Bronchial epithelial cell (primary cell): ENCODE results near the gene OR7C2. TPM values are rescaled to one million over a fixed set of nuclear protein-coding genes. Genes with fewer than 3 reads are reported as not detected.
"Not testable (repeated sequence)": the region's sequence is repeated elsewhere in the genome, so short reads cannot be mapped to it uniquely, and the experiment has no call there.

Experiments
- DNase-seq: peaks from one replicate; pipeline ENCODE4 v3.0.0-alpha.2; 2010; ENCODE audit warnings: low read depth
- FAIRE-seq: peaks from 2 replicates; lab custom pipeline; 2011; peaks lifted over from hg19 to GRCh38; lab: Jason Lieb, UNC
- H3K27me3 ChIP-seq: 2 replicates; pipeline ENCODE4 v1.5.1; 2011; ENCODE audit warnings: low read length; ENCODE audit not compliant: control insufficient read depth, insufficient read depth
- H3K36me3 ChIP-seq: 2 replicates; pipeline ENCODE4 v1.5.1; 2011; ENCODE audit warnings: low read length; ENCODE audit not compliant: control insufficient read depth, insufficient read depth
- H3K4me3 ChIP-seq: 2 replicates; pipeline ENCODE4 v1.5.1; 2011; ENCODE audit warnings: mild to moderate bottlenecking, low read depth, low read length, control low read depth
- CTCF ChIP-seq: IDR thresholded peaks from 2 replicates; pipeline ENCODE4 v1.5.1; 2011; ENCODE audit warnings: mild to moderate bottlenecking, moderate library complexity, low read length, control low read depth, inconsistent platforms; ENCODE audit not compliant: insufficient read depth, severe bottlenecking
- total RNA-seq: library from RNA; depleted of rRNA; stranded (reverse); fragments of >200 nt; gene quantifications from 2 replicates; pipeline ENCODE4 v1.2.1, GENCODE V29; 2014

The OR7C2 gene
- total RNA-seq, 1 donor from 2014 or later, result not detected

DNA sequence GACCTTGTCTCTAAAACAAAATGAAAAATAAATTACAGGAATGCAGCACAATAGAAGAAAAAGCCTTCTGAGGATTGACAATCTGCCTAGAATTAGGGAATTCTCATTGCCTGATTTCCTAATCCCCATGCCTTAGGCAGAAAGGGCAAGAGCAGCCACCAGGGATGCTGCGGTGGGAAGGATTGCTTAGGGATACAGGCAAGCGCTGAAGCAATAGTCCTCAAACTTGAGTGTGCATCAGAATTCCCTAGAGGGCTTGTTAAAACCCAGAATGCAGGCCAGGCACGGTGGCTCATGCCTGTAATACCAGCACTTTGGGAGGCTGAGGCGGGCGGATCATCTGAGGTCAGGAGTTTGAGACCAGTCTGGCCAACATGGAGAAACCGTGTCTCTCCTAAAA lies 1.0 kb upstream of the OR7C2 start:
- TF ChIP-seq CTCF, result no peak
- H3K4me3 ChIP-seq, result no peak overlapping the region
- H3K36me3 ChIP-seq, result no peaks in the 10 kb centered on the region
- H3K27me3 ChIP-seq, result no peaks in the 10 kb centered on the region
- DNase-seq (no peak), FAIRE-seq (no peak)

DNA sequence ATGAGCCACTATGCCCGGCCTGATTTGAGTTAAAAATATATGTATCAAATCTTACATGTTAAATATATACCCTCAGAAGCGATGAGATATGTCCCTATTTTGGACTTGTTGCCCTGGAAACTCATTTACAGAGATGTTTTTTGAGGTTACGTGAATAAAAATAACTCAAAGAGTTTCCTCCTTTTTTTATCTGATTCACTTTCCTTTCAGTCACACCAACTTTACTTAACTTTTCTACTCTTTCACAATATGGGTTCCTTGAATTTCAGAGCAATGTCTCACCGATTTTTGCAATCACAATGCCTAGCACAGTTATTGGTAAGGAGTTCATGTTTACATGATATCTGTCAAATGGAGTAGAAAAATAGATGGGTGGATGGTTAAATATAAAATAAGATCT lies 2.3 kb downstream of the OR7C2 start:
- no peak for DNase-seq
- no peaks in the 10 kb centered on the region for H3K36me3 ChIP-seq
- no peak overlapping the region for H3K4me3 ChIP-seq
- no peak for FAIRE-seq
- no peak for TF ChIP-seq CTCF
- no peaks in the 10 kb centered on the region for H3K27me3 ChIP-seq

DNA sequence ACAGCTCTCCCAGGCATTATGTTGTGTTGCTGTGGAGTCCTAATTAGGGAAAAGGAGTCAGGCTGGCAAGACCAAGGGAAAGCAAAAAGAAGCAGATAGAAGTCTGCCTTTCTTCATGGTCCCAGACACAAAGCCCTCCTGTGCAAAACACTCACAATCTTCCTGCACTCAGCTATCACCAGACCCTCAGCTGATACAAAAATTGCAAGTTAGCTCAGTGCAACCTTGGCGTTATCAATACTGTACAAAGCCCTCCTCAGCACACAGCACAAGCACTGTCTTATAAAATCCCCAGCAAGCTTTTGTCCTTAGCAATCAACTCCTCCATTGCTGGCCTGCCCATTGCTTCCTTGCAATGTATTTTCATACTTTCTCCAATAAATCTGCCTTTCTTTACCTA lies 3.2 kb downstream of the OR7C2 start:
- DNase-seq, result no peak
- H3K4me3 ChIP-seq, result no peak overlapping the region
- no peaks in the 10 kb centered on the region for H3K27me3 ChIP-seq
- no peak for FAIRE-seq
- H3K36me3 ChIP-seq, result no peaks in the 10 kb centered on the region
- TF ChIP-seq CTCF, result no peak

DNA sequence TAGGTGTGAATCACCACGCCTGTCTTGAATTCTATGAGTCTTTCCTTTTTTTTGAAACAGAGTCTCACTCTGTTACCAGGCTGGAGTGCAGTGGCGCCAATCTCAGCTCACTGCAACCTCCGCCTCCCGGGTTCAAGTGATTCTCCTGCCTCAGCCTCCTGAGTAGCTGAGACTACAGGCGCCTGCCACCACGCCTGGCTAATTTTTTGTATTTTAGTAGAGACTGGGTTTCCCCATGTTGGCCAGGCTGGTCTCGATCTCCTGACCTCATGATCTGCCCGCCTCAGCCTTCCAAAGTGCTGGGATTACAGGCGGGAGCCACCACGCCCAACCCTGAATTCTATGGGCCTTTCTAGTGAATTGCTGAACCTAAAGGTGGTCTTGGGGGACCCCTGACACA lies 8.1 kb downstream of the OR7C2 start:
- not testable (repeated sequence) for H3K4me3 ChIP-seq, DNase-seq, H3K36me3 ChIP-seq, H3K27me3 ChIP-seq, FAIRE-seq

- DNase-seq, result no peak
- Histone ChIP-seq H3K36me3 (no peaks in the 10 kb centered on the region), H3K4me3 (no peak overlapping the region), H3K27me3 (no peaks in the 10 kb centered on the region)
- no peak for FAIRE-seq
- TF ChIP-seq CTCF, result no peak
Observed at GRCh38 chr19:14949876-14950275, 8.6 kb downstream of the OR7C2 start.

DNA sequence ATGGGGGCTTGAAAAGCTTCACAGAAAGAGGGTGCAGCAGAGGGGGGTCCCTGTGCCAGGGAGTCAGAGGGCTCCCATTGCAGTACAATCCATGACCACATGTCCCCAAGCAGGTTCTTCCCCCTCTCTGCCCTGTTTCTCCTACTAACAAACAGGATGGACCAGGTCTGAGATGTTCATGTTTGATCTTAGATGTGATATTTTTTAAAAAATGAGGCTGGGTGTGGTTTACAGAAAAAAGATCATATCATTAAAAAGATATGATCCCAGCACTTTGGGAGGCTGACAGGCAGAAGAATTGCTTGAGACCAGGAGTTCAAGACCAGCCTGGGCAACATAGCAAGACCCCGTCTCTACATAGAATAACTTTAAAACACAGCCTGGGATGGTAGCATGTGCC lies 9.1 kb downstream of the OR7C2 start:
- no peak for TF ChIP-seq CTCF
- no peak overlapping the region for H3K4me3 ChIP-seq
- no peak for FAIRE-seq
- DNase-seq, result no peak
- H3K36me3 ChIP-seq, result no peaks in the 10 kb centered on the region
- H3K27me3 ChIP-seq, result no peaks in the 10 kb centered on the region

- DNase-seq (no peak), FAIRE-seq (no peak)
- no peaks in the 10 kb centered on the region for H3K27me3 ChIP-seq
- no peak overlapping the region for H3K4me3 ChIP-seq
- no peaks in the 10 kb centered on the region for H3K36me3 ChIP-seq
- no peak for TF ChIP-seq CTCF
Observed at GRCh38 chr19:14952767-14953166, 11.5 kb downstream of the OR7C2 start.
